CD4-positive, alpha-beta T cell treated with Interleukin-12 subunit alpha and Interleukin-12 subunit beta, for 1 hour (primary cell): ENCODE results near the gene CNGA4.
"Not testable (repeated sequence)": the region's sequence is repeated elsewhere in the genome, so short reads cannot be mapped to it uniquely, and the experiment has no call there.

Experiments used
- DNase-seq: peaks from one replicate; pipeline ENCODE4 v3.0.0-alpha.2; 2020

Gene CNGA4

GRCh38 chr11:6270584-6271246, 31.8 kb downstream of the CNGA4 start:
- no peak for DNase-seq

DNA sequence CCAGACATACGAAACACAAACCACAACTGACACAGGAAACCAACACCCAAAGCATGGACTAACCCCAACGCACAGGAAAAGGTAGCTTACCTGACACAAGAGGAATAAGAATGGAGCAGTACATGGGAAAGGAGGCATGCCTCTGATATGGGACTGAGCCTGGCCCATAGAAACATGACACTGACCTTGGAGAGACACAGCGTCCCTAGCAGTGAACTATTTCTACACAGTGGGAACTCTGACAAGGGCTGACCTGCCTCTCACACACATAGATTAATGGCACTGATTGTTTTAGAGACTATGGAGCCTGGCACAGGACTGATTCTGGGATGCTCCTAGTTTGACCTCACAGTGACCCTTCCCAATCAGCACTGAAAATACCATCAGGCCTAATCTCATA, 32.7 kb downstream of the CNGA4 start:
- no peak for DNase-seq

GRCh38 chr11:6273188-6273587, 34.3 kb downstream of the CNGA4 start:
- DNase-seq = no peak

DNA sequence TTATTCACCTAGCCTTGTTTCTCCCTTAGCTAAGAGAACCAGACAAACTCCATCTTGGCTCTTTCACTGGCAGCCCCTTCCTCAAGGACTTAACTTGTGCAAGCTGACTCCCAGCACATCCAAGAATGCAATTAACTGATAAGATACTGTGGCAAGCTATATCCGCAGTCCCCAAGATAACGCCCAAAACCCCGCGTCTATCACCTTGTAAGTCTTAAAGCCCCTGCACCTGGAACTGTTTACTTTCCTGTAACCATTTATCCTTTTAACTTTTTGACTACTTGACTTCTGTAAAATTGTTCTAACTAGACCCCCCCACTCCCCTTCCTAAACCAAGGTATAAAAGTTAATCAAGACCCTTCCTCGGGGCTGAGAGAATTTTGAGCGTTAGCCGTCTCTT, 41.9 kb downstream of the CNGA4 start:
- DNase-seq = not testable (repeated sequence)

DNA sequence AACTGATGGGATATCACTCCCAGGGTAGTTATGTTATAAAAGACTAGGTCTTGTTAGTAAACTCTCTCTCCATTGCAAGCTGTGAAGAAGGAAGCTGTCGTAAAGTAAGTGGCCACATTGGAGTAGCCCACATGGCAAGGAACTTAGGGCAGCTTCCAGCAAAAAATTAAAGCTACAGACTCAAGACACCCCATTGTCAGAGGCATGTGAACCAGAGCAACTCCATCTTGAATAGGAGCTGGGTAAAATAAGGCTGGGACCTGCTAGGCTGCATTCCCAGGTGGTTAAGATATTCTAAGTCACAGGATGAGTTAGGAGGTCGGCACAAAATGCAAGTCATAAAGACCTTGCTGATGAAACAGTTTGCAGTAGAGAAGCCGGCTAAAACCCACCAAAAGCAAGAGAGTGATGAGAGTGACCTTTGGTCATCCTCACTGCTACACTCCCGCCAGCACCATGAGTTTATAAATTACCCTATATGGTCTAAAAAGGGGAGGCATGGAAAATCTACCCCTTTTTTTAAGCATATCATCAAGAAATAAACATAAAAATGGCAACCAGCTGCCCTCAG, 44.6 kb downstream of the CNGA4 start:
- DNase-seq = no peak

DNA sequence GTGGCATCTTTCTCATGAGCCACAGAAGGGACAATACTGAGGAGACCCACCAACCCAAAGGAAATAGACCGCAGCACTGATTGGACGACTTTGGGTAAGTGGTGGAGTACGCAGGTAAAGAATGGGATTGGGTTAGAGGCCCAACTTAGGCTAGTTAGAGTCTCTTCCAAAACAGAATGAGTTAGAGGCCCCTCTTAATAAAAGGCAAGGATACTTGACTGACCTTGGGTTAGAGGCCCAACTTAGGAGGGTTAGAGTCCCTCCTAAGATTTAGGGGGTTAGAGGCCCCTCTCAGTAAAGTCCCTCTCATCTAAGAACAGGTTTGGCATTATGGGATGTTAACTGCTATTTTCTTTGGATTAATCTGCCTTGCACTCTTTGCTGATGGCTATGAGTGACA, 45.4 kb downstream of the CNGA4 start:
- DNase-seq = no peak

DNA sequence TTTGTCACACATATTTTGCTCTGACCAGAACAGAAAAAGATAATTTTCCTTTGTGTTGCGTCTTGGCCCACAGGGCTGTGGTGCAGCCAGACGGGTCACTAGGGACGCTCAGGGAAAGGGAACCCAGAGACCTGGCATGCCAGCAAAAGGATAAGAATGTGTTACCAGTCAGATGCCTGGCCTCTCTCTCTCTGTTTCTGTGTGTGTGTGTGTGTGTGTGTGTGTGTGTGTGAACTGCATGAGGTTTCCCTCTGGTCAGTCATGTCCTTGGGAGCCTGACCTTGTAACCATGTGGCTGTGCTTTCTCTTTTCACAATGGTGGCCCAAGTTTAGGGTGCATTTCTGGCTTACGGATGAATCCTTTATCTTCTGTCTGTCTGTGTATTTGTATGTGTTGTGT, 46.1 kb downstream of the CNGA4 start:
- DNase-seq = no peak
